Spinal cord (tissue), 10 donors: ENCODE results near the gene TNK1. TPM values are rescaled to one million over a fixed set of nuclear protein-coding genes. Genes with fewer than 3 reads are reported as not detected.
"Not testable (repeated sequence)": the region's sequence is repeated elsewhere in the genome, so short reads cannot be mapped to it uniquely, and the experiment has no call there.

Experiments used
- DNase-seq, 6 donors: peaks; one replicate each; pipeline versions ENCODE4 v3.0.0 to v3.0.0-alpha.2; 2013 to 2015; ENCODE audit warnings: low spot score in 6 of 6, low read depth in 4 of 6
- H3K27ac ChIP-seq: one replicate; pipeline ENCODE4 v1.5.1; 2013; ENCODE audit warnings: low read depth, low read length, control low read depth
- H3K27me3 ChIP-seq: one replicate; pipeline ENCODE4 v1.6.1; 2013; ENCODE audit warnings: low read length; ENCODE audit not compliant: control insufficient read depth, insufficient read depth
- H3K36me3 ChIP-seq: one replicate; pipeline ENCODE4 v1.6.1; 2013; ENCODE audit warnings: low read length; ENCODE audit not compliant: control insufficient read depth, insufficient read depth
- H3K4me1 ChIP-seq: one replicate; pipeline ENCODE4 v1.6.1; 2013; ENCODE audit warnings: low read length; ENCODE audit not compliant: control insufficient read depth, insufficient read depth
- H3K4me3 ChIP-seq: one replicate; pipeline ENCODE4 v1.5.1; 2013; ENCODE audit warnings: low read depth, low read length, control low read depth
- H3K9me3 ChIP-seq: one replicate; pipeline ENCODE4 v1.6.1; 2013; ENCODE audit warnings: low read length; ENCODE audit not compliant: control insufficient read depth, insufficient read depth
- WGBS: methylation state at CpG from one replicate; pipeline ENCODE4 v1.1.5; 2013; ENCODE audit warnings: missing lambda C conversion rate; ENCODE audit not compliant: insufficient coverage; 5-methylcytosine and 5-hydroxymethylcytosine counted together
- long read RNA-seq, 4 donors: transcript quantifications; one replicate each; lab custom pipeline, GENCODE V29; 2026
- polyA plus RNA-seq, 2 donors: library from polyadenylated mRNA; unstranded; fragments of 120-200 nt; gene quantifications; one replicate each; pipeline ENCODE4 v1.2.1, GENCODE V29; 2013; ENCODE audit not compliant: insufficient read length in 2 of 2
- total RNA-seq, 2 donors: library from RNA; depleted of rRNA in 1 of 2; stranded (reverse); fragments of 120-200 nt in 1 of 2; fragments of >200 nt in 1 of 2; gene quantifications; one replicate each; pipeline versions ENCODE4 v1.2.3 to v1.2.4, GENCODE V29; 2013 to 2014
- donor health status: healthy.

TNK1 gene
- total RNA-seq (1 to 10 TPM in 1 of 2 donors, under 1 TPM in 1; 0.79 to 1.5 TPM), polyA plus RNA-seq (1 to 10 TPM; 3.4 to 4.6 TPM)
- long read RNA-seq, donor 1, partial matches to known transcripts = 0 of 17 reads
- long read RNA-seq, donor 1, other reads (novel, unspliced or antisense) = 17 of 17 reads
- long read RNA-seq, donor 2 = 0 reads
- long read RNA-seq, donor 3 = 0 reads
- long read RNA-seq, donor 4 = 0 reads

- Histone ChIP-seq H3K27ac (no peak within 1 kb of the TSS), H3K4me3 (no peak within 1 kb of the TSS), H3K36me3 (peaks cover 3% of the 10 kb centered on the region), H3K4me1 (peaks cover 36% of the 10 kb centered on the region), H3K9me3 (no peaks in the 10 kb centered on the region), H3K27me3 (peaks cover 55% of the 10 kb centered on the region)
- WGBS = 1% methylated on average over 45 of the region's 52 CpGs
- no peak for DNase-seq
Observed at GRCh38 chr17:7380855-7381683, at the start of gene TNK1. TNK1 (plus strand) TSS chr17:7381089; CDS start chr17:7382927, 1,838 bp downstream.

- no peak overlapping the region for H3K4me3 ChIP-seq
- no peaks in the 10 kb centered on the region for H3K27me3 ChIP-seq
- DNase-seq = no peak
- peaks cover 7% of the 10 kb centered on the region for H3K36me3 ChIP-seq
- no peak overlapping the region for H3K27ac ChIP-seq
- no peaks in the 10 kb centered on the region for H3K9me3 ChIP-seq
- H3K4me1 ChIP-seq = peaks cover 29% of the 10 kb centered on the region
- 67% methylated on average over 5 of the region's 7 CpGs for WGBS
Observed at GRCh38 chr17:7332111-7332510, 48.8 kb upstream of the TNK1 start.

- not testable (repeated sequence) for DNase-seq, H3K9me3 ChIP-seq, H3K27me3 ChIP-seq, H3K36me3 ChIP-seq, H3K27ac ChIP-seq, H3K4me3 ChIP-seq
- peaks cover 25% of the 10 kb centered on the region for H3K4me1 ChIP-seq
- 44% methylated on average over 7 of the region's 14 CpGs for WGBS
Observed at GRCh38 chr17:7332600-7333069, 48.3 kb upstream of the TNK1 start.

- Histone ChIP-seq H3K27me3 (no peaks in the 10 kb centered on the region), H3K27ac (no peak overlapping the region), H3K36me3 (no peaks in the 10 kb centered on the region), H3K9me3 (no peaks in the 10 kb centered on the region), H3K4me3 (no peak overlapping the region), H3K4me1 (peaks cover 11% of the 10 kb centered on the region)
- WGBS = 80% methylated on average over 1 of the region's 3 CpGs
- DNase-seq = no peak
Observed at GRCh38 chr17:7334938-7335538, 45.9 kb upstream of the TNK1 start.

- DNase-seq, H3K9me3 ChIP-seq, H3K4me3 ChIP-seq, H3K27ac ChIP-seq, H3K36me3 ChIP-seq, H3K4me1 ChIP-seq, H3K27me3 ChIP-seq: not testable (repeated sequence)
- WGBS = 70% methylated on average over 10 of the region's 13 CpGs
Observed at GRCh38 chr17:7335765-7336164, 45.1 kb upstream of the TNK1 start.

- 41% methylated on average over 6 of the region's 17 CpGs for WGBS
- H3K4me3 ChIP-seq = no peak within 1 kb of the TSS
- no peaks in the 10 kb centered on the region for H3K36me3 ChIP-seq
- H3K27ac ChIP-seq = no peak within 1 kb of the TSS
- H3K9me3 ChIP-seq = no peaks in the 10 kb centered on the region
- DNase-seq = no peak
- peaks cover 2% of the 10 kb centered on the region for H3K4me1 ChIP-seq
- no peaks in the 10 kb centered on the region for H3K27me3 ChIP-seq
Observed at GRCh38 chr17:7336240-7337175, 44.4 kb upstream of the TNK1 start, which contains the start of gene ACAP1. ACAP1 (plus strand) TSS chr17:7336529; CDS start chr17:7336735, 206 bp downstream.

- H3K27me3 ChIP-seq, H3K4me3 ChIP-seq, H3K27ac ChIP-seq, H3K4me1 ChIP-seq, H3K9me3 ChIP-seq, DNase-seq, H3K36me3 ChIP-seq: not testable (repeated sequence)
- 80% methylated on average over 7 of the region's 7 CpGs for WGBS
Observed at GRCh38 chr17:7337600-7337999, 43.3 kb upstream of the TNK1 start.

GRCh38 chr17:7340179-7340578 is 40.7 kb upstream of the TNK1 start:
- H3K9me3 ChIP-seq = no peaks in the 10 kb centered on the region
- 100% methylated on average over 1 of the region's 2 CpGs for WGBS
- no peak for DNase-seq

GRCh38 chr17:7341842-7342241 is 39.0 kb upstream of the TNK1 start:
- 92% methylated on average over 10 of the region's 13 CpGs for whole genome bisulfite sequencing
- no peak for DNase-seq
- H3K27ac ChIP-seq = no peak overlapping the region

More at GRCh38 chr17:7340179-7340578, 40.7 kb upstream of the TNK1 start:
- H3K27ac ChIP-seq = no peak overlapping the region
- no peaks in the 10 kb centered on the region for H3K36me3 ChIP-seq
- H3K27me3 ChIP-seq = no peaks in the 10 kb centered on the region
- no peak overlapping the region for H3K4me3 ChIP-seq
- peaks cover 2% of the 10 kb centered on the region for H3K4me1 ChIP-seq

More at GRCh38 chr17:7341842-7342241, 39.0 kb upstream of the TNK1 start:
- Histone ChIP-seq H3K36me3 (no peaks in the 10 kb centered on the region), H3K4me1 (peaks cover 2% of the 10 kb centered on the region), H3K27me3 (no peaks in the 10 kb centered on the region), H3K4me3 (no peak overlapping the region), H3K9me3 (no peaks in the 10 kb centered on the region)
